COLO668 (cell line): ENCODE results near the gene CENPX.
"Not testable (repeated sequence)": the region's sequence is repeated elsewhere in the genome, so short reads cannot be mapped to it uniquely, and the experiment has no call there.

Source experiments
- DNase-seq: peaks from one replicate; lab custom pipeline; 2025; ENCODE audit not compliant: unreplicated experiment; lab: John Stamatoyannopoulos, UW

The CENPX gene

DNA sequence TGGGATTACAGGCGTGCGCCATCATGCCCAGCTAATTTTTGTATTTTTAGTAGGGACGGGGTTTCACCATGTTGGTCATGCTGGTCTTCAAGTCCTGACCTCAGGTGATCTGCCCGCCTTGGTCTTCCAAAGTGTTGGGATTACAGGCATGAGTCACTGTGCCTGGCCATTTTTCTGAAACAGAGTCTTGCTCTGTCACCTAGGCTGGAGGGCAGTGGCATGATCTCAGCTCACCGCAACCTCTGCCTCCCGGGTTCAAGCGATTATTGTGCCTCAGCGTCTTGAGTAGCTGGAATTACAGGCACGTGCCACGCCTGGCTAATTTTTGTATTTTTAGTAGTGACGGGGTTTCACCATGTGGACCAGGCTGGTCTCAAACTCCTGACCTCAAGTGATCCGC lies 41.2 kb downstream of the CENPX start:
- DNase-seq = not testable (repeated sequence)

DNA sequence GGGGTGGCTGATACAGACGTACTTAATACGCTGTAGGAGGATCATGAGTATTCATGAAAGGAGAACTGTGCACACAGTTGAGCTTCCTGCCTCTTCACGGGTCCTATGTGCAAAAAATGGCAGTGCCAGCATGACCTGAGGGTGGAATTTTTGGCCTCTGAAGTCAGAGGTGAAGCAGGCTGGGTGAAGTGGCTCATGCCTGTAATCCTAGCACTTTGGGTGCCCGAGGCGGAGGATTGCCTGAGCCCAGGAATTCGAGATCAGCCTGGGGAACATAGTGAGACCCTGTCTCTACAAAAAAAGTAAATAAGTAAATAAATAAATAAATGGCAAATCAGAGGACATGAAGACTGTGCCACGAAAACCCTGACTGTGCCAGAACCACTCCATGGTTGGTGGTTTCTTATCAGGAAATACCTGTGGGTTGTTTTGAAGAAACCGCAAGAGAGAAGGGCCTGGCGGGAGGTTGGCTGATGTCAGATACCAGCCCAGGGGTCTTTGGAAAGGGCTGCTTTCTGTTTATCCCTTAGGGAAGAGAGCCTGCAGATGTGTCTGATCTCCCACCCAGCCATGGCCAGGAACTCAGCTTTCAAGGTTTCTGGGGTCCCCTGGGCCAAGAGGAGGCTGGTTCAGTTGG lies 41.9 kb downstream of the CENPX start:
- no peak for DNase-seq

DNA sequence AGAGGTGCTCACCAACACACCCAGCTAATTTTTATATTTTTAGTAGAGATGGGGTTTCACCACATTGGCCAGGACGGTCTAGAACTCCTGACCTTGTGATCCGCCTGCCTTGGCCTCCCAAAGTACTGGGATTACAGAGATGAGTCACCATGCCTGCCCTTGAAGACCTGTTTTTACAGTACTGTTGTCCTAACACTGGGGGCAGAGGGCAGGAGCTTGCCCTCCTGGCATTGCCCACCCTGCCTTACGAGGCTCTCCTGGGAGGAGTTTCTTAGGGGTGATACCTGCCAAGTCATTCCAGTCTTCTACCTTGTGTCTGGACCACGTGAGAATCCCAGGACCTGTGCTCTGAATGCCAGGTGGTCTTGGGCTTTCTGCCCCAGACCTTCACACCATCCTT lies 42.6 kb downstream of the CENPX start:
- DNase-seq = no peak

- DNase-seq = peak; percentile 16
Observed at GRCh38 chr17:81978524-81979298, 44.0 kb downstream of the CENPX start.

DNA sequence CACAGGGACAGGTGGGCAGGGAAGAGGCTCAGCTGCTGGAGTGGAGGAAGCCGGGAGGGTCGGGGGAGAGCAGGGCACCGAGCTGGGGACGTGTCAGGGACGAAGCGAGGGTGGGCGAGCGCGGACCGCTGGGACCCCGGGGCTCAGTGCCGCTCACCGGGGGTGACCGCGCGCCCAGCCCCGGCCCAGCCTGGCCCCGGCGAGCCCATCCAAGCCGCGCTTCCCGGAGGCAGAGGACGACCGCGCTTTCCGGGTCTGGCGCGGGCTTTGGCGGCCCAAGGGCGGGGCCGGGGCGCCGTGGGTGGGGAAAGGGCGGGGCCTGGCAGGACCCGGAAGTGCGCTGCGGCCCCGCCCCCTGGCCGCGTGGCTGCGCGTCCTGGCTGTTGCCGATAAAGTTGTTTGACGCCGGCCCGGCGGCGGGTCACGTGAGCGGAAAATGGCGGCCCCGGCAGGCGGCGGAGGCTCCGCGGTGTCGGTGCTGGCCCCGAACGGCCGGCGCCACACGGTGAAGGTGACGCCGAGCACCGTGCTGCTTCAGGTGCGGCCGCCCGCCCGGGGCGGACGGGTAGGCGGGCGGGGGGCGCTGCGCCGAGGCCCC lies 45.4 kb downstream of the CENPX start, which contains the start of gene ASPSCR1:
ASPSCR1 (plus strand) TSS at position 419 of the 598 bp plus-strand sequence; CDS start at position 437, 18 bp downstream.
- DNase-seq = peak; percentile 89

- DNase-seq = peak; percentile 82
Observed at GRCh38 chr17:81976332-81977210, 46.1 kb downstream of the CENPX start.

DNA sequence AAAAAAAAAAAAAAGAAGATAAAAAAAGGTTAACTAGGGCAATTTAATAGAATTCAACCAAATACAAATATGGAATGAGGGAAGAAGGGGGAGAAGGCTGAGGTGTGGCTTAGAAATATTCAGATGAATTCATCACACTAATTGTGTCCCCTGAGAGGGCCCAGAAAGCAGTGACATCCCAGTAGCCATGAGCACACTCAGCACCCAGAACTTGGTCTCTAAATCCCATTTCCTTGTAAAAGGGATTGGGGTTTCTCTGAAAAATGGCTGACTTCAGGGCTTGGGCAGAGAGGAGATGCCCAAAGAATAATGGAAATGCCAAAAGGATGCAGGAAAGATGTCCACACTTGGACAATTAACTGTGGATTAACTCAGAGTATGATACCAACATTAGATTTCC lies 49.2 kb downstream of the CENPX start:
- no peak for DNase-seq

GRCh38 chr17:81968850-81969812 lies 53.5 kb downstream of the CENPX start:
- DNase-seq = no peak
